GM18870 (cell line): Measurements from ENCODE around the gene GALNS.
"Not testable (repeated sequence)": the region's sequence is repeated elsewhere in the genome, so short reads cannot be mapped to it uniquely, and the experiment has no call there.

ENCODE experiments used
- ATAC-seq: cut with Tn5 transposase; IDR thresholded peaks from one replicate; pipeline ENCODE4 v1.9.1; 2021; ENCODE audit warnings: moderate library complexity; ENCODE audit not compliant: unreplicated experiment

GALNS gene, protein sequence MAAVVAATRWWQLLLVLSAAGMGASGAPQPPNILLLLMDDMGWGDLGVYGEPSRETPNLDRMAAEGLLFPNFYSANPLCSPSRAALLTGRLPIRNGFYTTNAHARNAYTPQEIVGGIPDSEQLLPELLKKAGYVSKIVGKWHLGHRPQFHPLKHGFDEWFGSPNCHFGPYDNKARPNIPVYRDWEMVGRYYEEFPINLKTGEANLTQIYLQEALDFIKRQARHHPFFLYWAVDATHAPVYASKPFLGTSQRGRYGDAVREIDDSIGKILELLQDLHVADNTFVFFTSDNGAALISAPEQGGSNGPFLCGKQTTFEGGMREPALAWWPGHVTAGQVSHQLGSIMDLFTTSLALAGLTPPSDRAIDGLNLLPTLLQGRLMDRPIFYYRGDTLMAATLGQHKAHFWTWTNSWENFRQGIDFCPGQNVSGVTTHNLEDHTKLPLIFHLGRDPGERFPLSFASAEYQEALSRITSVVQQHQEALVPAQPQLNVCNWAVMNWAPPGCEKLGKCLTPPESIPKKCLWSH

DNA sequence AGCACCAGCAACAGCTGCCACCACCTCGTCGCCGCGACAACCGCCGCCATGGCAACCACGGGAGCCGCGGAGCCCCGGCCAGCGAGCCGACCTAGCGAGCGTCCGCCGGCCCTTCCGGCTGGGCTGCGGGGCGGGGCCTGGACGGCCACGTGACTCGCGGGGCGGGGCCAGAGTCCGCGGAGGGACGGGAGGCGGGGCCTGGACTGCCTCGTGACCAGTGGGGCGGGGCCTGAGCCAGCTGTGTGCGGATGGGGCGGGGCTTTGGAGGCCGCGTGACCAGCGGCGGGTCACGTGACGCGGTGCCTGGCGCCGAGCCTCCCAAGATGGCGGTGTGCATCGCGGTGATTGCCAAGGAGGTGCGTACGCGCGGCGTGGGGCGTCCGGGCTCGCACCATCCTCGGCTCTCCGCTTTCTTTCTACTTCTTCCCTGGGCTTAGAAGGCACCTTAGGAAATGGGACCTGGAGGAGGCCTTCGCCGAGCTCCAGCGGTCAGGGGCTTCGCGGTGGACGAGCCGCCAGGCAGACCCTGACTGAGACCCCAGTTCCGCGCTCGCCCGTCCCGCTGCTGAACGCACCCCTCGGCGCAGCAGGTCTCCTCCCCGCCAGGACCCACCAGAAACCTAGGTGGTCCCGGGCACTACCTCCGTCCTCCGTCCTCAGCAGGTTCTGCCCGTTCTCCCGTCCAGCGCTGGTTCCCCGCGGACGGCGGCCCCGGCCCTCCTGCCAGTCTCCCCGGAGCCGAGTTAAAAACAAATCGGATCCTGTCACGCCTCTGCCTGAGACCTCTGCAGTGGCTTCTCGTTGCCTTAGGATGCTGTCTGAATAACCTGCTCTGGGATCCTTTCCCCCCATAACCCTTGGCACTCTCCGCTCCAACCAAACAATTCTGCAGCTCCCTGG, at the start of gene GALNS, which contains the start of gene TRAPPC2L:
TSS of gene GALNS (minus strand) at position 120 of the 900 bp plus-strand sequence. CDS start at position 50, 70 bp downstream.
TSS of gene TRAPPC2L (plus strand) at position 300 of the 900 bp plus-strand sequence. CDS start at position 324, 24 bp downstream.
- ATAC-seq, result peak; percentile 58

DNA sequence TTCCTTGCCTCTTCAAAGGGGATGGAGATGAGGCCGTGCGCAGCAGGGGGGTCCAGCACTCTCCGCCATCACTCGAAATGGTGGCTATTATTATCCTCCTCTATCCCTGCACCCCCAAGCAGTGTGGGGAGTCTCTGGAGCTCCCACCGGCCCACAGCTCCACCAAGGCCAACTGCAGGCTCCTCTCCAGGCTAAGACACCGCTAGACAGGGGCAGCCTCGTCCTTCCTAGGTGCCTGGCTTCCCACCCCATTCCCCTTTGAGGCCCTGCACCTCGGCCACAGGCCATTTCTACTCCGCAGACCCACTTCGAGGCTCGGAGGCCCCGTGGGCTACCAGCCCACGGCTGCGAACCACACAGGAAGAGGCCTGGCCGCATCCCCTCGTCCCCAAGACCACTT, 49.3 kb upstream of the GALNS start:
- ATAC-seq, result no peak

DNA sequence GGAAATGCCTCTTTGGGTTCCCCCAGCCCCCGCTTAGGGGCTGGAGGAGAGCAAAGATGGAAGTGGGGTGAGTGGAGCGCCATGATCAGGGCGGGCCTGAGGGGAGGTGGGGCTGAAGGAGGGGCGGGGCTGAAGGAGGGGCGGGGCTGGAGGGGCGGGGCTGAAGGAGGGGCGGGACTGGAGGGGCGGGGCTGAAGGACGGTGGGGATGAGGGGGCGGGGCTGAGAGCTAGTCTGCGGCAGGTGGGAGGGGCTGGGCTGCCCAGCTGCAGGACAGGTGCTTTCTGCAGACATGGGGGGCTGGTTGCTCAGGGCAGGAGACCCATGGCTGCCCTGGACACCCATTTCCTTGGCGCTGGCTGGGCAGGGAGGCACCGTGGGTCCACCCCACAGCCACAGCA, 48.8 kb upstream of the GALNS start:
- no peak for ATAC-seq

DNA sequence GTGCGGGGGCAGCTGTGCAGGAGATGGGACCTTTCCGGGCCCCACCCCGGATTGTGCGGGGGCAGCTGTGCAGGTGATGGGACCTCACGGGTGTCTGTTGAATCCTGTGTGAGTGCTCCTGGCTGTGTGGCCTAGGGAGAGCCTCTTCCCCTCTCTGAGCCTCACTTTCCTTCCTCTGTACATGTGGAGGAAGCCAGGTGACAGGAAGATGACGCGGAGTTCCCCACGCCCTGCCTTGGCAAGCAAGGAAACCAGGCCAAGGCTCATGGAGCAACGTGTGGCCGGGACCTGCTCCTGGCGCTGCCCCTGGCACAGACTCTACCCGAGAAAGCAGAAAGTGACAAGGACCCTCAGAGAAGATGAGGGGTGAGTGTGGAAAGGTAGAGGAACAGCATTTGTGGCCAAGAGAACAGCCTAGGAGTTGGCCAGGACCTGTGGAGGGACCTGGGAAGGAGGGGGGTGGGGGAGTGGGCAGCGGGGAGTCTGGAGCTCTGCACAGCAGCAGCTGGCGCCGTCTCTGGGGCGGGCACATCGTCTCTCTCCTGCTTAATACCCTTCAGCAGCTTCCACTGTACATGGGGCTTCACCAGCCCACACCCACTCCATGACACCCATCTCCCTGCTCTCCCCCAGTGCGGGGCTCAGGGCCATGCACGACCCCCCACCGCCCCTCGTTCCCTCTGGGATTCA, 48.1 kb upstream of the GALNS start:
- no peak for ATAC-seq

DNA sequence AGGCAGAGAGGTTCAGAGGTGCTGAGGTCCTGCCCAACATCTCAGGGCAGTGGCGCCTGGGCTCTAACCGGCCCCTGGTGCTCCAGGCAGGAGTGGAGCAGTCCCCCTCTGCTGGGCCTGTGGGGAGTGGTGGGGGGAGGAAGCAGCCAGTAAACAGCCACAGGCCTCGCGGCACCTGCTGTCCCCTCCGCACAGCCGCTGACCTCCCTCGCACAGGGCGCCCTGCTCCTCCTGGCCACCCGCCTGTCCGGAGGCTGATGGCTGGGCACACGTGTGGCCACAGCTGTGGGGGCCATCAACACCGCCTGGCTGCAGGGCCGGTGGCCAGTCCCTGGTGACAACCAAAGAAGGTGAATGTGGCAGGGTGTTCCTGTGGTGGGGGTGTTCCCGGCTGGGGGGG, 46.5 kb upstream of the GALNS start:
- no peak for ATAC-seq

DNA sequence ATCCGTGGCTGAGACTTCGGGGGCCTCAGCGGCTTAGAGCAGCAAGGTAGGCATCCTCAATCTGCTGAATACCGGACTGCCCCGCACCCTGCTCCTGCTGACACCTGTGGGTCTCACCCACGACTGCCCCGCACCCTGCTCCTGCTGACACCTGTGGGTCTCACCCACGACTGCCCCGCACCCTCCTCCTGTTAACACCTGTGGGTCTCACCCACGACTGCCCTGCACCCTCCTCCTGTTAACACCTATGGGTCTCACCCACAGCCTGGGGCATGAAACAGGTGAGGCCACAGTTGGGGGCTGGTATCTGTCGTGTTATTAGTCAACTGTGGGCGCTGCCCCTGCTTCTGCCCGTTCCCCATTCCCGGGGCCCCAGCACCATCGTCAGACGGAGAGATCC, 46.0 kb upstream of the GALNS start:
- no peak for ATAC-seq

DNA sequence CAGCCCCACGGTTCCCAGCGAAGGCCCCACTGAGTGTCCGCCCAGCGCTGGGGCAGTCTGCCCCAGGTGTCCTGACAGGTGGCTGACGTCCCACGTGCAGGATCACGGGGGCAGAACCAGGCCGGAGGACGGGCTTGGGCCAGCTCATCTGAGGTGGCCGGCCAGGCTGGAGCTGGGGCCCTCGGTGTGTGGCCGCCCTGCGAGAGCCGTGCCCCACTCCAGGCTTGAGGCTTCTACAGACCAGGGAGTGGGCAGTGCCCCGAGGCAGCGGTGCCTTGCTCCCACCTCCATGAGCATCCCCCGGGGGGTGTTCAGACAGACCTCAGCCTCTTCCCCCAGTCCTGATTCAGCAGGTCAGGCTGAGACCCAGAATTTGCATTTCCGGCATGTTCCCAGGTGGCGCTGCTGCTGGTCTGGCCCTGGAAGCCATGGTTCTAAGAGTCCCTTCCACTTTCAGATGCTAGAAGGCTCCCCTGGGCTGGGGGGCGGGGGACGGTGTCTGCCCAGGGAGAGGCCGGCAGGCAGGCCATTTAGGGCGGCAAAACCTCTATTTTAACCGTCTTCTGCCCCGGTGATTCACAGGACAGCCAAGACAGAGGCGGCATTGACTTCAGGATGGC, 45.1 kb upstream of the GALNS start:
- ATAC-seq, result no peak

DNA sequence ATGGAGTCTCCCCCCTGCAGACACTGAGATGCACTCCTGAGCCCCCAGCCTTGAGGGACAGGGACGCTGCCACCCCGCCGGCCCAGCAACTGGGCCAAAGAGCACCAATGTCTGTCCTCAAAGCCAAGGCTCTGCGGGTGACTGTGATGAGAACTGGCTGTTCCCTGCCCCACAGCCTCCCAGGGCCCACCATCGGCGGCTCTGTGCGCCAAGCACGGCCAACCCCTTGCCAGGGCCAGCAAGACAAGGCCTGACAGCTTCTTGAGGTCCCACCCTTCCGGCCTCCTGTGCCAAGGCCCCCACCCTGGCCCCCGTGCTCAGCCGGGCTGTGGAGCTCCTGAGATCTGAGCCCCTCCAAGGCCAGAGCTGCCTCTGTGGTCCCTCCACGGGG, 43.9 kb upstream of the GALNS start:
- no peak for ATAC-seq

DNA sequence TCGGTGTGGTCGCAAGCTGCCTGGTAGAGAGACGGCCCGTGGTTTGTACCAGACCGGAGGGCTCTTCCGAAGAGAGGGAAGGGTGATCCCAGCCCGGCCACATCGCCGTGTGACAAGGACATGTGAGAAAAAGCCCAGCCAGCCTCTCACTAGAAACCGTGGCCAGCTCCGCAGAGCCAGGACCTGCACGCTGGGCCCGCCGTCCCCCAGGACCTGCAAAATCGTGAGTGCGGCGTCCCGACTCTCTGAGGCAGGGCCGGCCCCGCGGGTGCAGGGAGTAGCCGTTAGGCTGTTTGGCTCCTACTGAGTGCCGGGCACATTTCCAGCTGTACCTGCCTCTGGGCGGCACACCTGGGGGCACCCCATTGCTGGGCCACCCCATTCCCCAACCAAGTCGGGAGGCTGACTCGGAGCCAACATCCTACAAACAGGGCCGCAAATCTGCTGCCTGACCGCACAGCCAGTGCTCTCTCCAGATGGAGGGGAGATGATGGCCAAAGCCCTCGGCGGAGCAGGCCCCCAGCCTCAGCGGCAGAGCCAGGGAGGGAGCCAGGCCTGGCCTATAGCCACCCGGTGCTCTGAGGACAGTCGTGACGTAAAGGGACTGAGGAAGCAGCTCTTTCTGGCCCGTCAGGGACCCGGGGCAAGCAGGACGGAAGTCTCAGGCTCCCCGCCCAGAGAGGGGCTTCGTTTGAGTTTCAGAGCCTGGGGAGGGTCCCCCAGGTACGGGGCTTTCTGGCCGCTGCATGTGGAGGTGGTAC, 43.3 kb upstream of the GALNS start:
- ATAC-seq, result no peak

DNA sequence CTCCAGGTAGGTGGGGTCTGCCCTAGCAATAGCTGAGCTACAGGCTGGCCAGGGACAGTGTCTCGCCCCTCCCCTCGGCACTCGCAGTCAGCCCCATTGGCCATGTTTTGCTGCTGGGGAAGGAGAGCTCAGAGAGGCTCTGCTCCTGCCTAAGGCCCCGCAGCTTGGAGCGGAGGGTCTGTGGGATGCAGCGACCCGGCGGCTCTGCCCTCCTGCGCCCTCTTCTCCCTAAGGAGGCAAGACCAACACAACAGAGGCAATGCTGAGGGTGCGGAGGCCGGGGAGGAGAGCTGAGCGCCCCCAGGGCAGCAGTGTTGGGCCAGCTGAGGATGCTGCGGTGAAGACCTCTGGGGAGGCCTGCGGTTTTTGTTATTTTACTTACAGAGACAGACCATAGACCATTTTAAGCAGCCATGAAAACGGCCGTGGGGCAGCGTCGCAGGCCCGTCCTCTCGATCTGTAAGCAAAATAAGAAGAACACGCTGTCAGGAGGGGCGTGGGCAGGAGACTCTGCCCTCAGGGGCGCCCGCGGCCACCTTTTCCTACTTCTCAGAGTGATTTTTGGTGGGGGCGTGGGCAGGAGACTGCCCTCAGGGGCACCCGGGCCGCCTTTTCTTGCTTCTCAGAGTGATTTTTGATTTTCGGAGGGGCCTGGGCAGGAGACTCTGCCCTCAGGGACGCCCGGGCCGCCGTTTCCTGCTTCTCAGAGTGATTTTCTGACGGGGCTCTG, 41.1 kb upstream of the GALNS start:
- ATAC-seq, result no peak

DNA sequence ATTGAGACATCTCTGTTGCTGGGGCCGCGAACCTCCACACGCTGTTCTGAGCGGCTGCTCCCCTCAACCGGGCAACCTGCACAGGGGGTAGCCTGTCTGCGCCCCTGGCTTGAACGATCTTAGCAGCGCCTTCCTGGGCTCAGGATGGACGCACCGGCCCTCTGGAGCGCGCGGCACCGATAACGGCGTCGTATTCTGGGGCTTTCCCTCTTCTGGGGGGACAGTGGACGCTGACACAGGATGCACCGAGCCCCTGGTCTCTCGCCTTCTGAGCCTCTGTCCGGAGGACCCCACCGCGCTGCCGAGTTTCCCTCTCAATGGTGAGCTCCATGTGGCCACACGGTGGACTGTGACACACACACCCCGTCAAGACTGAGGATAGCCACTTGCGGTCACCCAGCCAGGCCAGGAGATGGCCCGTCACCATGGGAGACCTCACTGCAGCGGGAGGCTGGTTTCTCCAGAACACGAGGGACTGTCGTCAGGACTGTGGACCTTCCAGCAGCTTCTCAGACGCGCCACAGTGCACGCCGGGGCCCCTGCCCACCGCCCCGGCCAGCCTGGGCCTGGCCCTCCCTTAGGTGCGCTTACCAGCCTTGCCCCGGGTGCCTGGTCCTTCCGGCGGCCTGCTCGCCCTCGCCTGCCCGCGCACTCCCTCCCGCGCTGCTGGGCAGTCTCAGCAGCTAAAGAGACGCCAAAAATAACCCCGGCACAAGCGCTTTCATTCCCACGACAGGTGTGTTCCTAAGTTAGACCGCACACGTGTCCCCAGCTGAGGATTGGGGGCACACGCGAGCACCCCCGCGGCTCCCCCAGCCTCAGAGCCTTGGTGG, 39.7 kb upstream of the GALNS start:
- no peak for ATAC-seq

DNA sequence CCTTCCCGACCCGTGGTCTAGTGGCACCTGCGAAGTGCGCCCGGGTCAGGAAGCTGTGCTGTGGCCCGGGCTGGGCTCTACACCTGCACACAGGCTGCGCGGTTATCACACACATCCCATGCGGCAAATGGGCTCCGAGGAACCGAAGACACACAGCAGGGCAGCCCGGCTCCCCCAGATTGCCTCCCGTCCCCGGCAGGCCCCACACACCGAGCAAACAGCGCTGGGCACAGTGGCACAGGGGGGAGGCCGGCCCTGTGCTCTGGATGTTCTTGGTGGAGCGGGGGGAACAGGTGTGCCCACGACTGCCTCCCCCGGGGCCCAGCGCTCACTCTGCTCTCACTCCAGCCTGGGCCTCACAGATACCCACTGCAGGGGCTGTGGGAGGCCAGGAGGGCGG, 38.6 kb upstream of the GALNS start:
- ATAC-seq, result no peak

DNA sequence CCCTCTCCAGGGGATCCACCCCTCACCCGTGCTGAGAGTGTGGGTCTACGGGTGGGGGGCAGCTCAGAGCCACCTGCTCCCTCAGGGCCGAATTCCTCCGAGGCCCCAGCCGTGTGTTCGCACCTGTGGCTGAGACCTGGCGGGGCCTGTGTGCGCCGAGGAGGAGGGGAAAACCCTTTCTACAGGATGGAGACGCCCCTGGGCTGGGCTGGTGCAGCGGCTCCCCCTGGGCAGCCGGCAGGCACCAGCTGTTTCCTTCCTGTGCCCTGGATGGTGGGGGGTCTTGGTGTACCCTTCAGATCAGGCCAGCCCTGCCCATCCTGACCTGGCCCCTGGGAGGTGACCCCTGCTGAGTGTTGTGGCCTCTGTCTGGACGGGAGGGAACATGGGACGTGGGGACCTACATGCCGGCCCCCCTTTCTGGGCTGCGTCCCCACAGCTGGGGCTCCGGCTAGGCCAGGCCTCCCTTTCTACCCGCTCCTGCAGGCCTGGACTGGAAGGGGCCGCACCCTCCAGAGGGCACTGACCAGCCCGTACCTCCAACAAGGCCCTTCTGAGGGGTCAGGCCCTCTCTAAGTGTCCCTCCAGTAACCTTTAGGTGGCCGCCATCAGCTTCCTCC, 38.0 kb upstream of the GALNS start:
- no peak for ATAC-seq

DNA sequence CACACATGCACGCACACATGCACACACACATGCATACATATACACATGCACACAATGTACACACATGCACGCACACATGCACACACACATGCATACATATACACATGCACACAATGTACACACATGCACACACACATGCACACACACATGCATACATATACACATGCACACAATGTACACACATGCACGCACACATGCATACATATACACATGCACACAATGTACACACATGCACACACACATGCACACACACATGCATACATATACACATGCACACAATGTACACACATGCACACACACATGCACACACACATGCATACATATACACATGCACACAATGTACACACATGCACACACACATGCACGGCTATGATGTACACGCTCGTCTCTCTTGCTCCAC, 37.5 kb upstream of the GALNS start:
- ATAC-seq, result not testable (repeated sequence)

DNA sequence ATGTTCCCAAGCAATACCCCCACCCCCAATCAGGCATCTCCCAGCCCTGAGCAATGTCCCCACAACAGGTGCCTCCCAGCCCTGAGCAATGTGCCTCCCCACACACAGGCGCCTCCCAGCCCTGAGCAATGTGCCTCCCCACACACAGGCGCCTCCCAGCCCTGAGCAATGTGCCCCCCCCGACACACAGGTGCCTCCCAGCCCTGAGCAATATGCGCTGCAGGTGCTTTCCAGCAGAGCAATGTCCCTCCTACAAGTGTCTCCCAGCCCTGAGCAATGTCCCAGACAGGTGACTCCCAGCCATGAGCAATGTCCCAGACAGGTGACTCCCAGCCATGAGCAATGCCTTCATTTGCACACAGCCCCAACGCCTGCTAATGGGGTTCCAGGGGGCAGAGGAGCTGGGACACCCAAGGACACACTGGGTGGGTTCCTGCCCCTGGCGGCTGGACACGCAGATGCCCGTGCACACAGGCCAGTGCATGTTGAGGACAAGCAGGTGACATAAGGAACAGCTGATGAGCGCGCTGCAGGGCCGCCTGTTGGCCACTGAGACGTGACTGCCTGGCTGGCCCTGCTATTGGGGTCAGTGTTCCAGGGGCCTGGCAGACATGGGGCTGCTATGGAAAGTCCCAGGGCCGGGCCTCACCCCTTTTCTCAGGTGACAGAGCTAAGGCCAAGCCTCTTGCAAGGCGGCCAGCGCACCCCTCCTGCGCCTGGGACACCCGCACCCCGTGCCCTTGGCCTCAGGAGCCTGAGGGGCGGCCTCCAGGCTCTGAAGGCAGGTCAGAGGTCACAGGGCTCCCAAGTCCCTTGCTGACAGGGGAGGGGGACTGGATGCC, 36.6 kb upstream of the GALNS start:
- no peak for ATAC-seq

DNA sequence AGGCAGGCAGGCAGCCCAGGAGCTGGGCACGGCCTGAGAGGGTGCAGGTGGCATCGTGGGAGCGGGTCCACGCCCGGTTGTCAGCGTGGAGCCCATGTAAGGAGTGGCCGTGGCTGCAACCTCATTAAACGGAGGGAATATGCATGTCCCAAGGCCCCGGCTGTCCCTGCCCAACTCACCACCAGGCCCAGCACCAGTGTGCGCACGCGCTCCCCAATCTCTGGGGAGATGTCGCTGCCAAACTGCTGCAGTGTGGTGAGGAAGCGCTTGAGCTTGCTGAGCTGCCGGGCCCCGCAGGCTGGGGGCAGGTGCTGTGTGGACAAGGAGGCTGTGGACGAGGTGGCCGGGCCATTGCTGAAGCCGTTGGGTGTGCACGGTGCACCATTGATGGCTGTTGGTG, 35.3 kb upstream of the GALNS start:
- no peak for ATAC-seq

DNA sequence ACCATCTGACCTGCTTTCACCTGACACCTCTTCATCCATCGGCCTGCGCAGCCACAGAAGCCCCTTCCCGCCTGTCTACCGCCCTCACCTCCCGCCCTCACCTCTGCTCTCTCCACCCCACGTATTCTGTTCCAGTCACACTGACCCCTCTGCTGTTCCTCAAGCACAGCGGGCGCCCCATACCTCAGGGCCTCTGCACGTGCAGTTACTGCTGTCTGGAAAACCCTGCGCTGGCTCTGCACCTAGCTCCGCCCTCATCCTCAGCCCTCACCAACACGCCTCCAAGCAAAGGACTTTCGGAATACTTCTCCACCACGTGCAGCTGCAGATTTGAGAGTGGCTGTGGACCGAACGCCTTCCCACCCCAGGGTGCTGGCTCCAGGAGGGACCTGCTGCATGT, 34.3 kb upstream of the GALNS start:
- no peak for ATAC-seq
